ENCODE results near the gene LZTS2. TPM values are rescaled to one million over a fixed set of nuclear protein-coding genes. Genes with fewer than 3 reads are reported as not detected.

Gene LZTS2
- total and polyA plus RNA-seq, 10 of the 15 experiments (the other 5 are each of a cell fraction or from before 2014, with no cell fraction given): 0.08 to 13.4 (median 7.2) TPM

- TF ChIP-seq, protein P1, sequence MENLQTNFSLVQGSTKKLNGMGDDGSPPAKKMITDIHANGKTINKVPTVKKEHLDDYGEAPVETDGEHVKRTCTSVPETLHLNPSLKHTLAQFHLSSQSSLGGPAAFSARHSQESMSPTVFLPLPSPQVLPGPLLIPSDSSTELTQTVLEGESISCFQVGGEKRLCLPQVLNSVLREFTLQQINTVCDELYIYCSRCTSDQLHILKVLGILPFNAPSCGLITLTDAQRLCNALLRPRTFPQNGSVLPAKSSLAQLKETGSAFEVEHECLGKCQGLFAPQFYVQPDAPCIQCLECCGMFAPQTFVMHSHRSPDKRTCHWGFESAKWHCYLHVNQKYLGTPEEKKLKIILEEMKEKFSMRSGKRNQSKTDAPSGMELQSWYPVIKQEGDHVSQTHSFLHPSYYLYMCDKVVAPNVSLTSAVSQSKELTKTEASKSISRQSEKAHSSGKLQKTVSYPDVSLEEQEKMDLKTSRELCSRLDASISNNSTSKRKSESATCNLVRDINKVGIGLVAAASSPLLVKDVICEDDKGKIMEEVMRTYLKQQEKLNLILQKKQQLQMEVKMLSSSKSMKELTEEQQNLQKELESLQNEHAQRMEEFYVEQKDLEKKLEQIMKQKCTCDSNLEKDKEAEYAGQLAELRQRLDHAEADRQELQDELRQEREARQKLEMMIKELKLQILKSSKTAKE (IDR thresholded peaks at IDR 0.05; ENCODE audit: low read depth, poor library complexity, severe bottlenecking): no peak
- TF ChIP-seq CEBPB (IDR thresholded peaks at IDR 0.05; ENCODE audit: borderline replicate concordance in 1 of 2, low read depth in 2 of 2, low read length in 2 of 2): no peak
- TF ChIP-seq RFX5 (IDR thresholded peaks at IDR 0.05; ENCODE audit: low read depth, low read length): no peak
- no peak for TF ChIP-seq E4F1 (IDR thresholded peaks at IDR 0.05; ENCODE audit: borderline replicate concordance, partially characterized antibody)
- TF ChIP-seq ETV6 (conservative IDR thresholded peaks at IDR 0.05 in 1 of 2, IDR thresholded peaks at IDR 0.05 in 1 of 2; ENCODE audit: borderline replicate concordance in 1 of 2, low read depth in 1 of 2): no peak
- no peak for TF ChIP-seq ZNF622 (IDR thresholded peaks at IDR 0.05)
- TF ChIP-seq ZSCAN29 (IDR thresholded peaks at IDR 0.05): 0 out of 2 replicates have a peak, but pooled peaks have one; percentile 5
- no peak for TF ChIP-seq POU2F2 (IDR thresholded peaks at IDR 0.05; ENCODE audit: borderline replicate concordance, low read depth, low read length)
- TF ChIP-seq IKZF1 (conservative IDR thresholded peaks at IDR 0.05): peak; percentile 78
- TF ChIP-seq FOXM1 (IDR thresholded peaks at IDR 0.05; ENCODE audit: low read depth, low read length): no peak
- TF ChIP-seq SIX5 (IDR thresholded peaks at IDR 0.05; ENCODE audit: low read depth, low read length, severe bottlenecking): no peak
- TF ChIP-seq, protein P2, sequence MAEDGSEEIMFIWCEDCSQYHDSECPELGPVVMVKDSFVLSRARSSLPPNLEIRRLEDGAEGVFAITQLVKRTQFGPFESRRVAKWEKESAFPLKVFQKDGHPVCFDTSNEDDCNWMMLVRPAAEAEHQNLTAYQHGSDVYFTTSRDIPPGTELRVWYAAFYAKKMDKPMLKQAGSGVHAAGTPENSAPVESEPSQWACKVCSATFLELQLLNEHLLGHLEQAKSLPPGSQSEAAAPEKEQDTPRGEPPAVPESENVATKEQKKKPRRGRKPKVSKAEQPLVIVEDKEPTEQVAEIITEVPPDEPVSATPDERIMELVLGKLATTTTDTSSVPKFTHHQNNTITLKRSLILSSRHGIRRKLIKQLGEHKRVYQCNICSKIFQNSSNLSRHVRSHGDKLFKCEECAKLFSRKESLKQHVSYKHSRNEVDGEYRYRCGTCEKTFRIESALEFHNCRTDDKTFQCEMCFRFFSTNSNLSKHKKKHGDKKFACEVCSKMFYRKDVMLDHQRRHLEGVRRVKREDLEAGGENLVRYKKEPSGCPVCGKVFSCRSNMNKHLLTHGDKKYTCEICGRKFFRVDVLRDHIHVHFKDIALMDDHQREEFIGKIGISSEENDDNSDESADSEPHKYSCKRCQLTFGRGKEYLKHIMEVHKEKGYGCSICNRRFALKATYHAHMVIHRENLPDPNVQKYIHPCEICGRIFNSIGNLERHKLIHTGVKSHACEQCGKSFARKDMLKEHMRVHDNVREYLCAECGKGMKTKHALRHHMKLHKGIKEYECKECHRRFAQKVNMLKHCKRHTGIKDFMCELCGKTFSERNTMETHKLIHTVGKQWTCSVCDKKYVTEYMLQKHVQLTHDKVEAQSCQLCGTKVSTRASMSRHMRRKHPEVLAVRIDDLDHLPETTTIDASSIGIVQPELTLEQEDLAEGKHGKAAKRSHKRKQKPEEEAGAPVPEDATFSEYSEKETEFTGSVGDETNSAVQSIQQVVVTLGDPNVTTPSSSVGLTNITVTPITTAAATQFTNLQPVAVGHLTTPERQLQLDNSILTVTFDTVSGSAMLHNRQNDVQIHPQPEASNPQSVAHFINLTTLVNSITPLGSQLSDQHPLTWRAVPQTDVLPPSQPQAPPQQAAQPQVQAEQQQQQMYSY (CRISPR knock-in tag; IDR thresholded peaks at IDR 0.05): no peak
- TF ChIP-seq YBX1 (IDR thresholded peaks at IDR 0.05): no peak
- peak in 1 of 2 experiments; percentile 67; a peak in 1 of 4 replicates for TF ChIP-seq BHLHE40 (IDR thresholded peaks at IDR 0.05; ENCODE audit: borderline replicate concordance in 1 of 2, low read depth in 2 of 2, low read length in 1 of 2)
- TF ChIP-seq PAX5 (IDR thresholded peaks at IDR 0.05; ENCODE audit: borderline replicate concordance, low read depth, low read length): no peak; the same call in 1 of the 2 replicates
- TF ChIP-seq HDAC6 (IDR thresholded peaks at IDR 0.05; ENCODE audit: unreplicated experiment): no peak
Measured at GRCh38 chr10:100998991-100999741, 442 bp upstream of the LZTS2 start (continued).
